Activated B cell treated with CpG ODN at 0.5 μM for 24 hours (primary cell): ENCODE data around the gene SLC2A4RG. TPM values are rescaled to one million over a fixed set of nuclear protein-coding genes. Genes with fewer than 3 reads are reported as not detected.

ENCODE experiments used
- ATAC-seq: fragments of 200-7000 bp; cut with Tn5 transposase; one replicate; pipeline ENCODE4 v1.10.0; 2021; ENCODE audit warnings: low read depth, mild to moderate bottlenecking, moderate library complexity
- CTCF ChIA-PET: fragments of 350-600 bp; sonication (Branson Sonifier 250); formaldehyde crosslinking; loops from one replicate; lab custom pipeline; 2021; ENCODE audit warnings: antibody characterized with exemption; lab: Charles Lee
- POLR2A ChIA-PET: fragments of 350-600 bp; sonication (Branson Sonifier 250); formaldehyde crosslinking; loops from one replicate; lab custom pipeline; 2021; ENCODE audit warnings: antibody characterized with exemption; lab: Charles Lee
- DNase-seq: peaks from one replicate; pipeline ENCODE4 v3.0.0; 2022
- H3K27ac Mint-ChIP-seq: one replicate; pipeline ENCODE4 v1.8.0; 2020; ENCODE audit warnings: mixed read lengths
- H3K27me3 Mint-ChIP-seq: one replicate; pipeline ENCODE4 v1.8.0; 2021; ENCODE audit warnings: mixed read lengths
- H3K36me3 Mint-ChIP-seq: one replicate; pipeline ENCODE4 v1.8.0; 2021; ENCODE audit warnings: low read depth, mixed read lengths
- H3K4me1 Mint-ChIP-seq: one replicate; pipeline ENCODE4 v1.8.0; 2021; ENCODE audit warnings: mixed read lengths
- H3K4me3 Mint-ChIP-seq: one replicate; pipeline ENCODE4 v1.8.0; 2020; ENCODE audit warnings: mild to moderate bottlenecking, mixed read lengths
- H3K9me3 Mint-ChIP-seq: one replicate; pipeline ENCODE4 v1.8.0; 2020; ENCODE audit warnings: mixed read lengths
- CTCF ChIP-seq: fragments of 200-600 bp; IDR thresholded peaks from one replicate; pipeline ENCODE4 v1.8.0; 2022; ENCODE audit warnings: antibody characterized with exemption, mild to moderate bottlenecking
- intact Hi-C: fragments of 100-400 bp; cut with micrococcal nuclease; formaldehyde crosslinking; loops from one replicate; pipeline ENCODE4 v1.15.1; 2024
- total RNA-seq: library from RNA; stranded (reverse); gene quantifications from 2 replicates; pipeline ENCODE4 v1.2.3, GENCODE V29; 2022

The SLC2A4RG gene
- total RNA-seq, 1 donor from 2014 or later, result 28.1 TPM

GRCh38 chr20:63741676-63742380 is 2.3 kb downstream of the SLC2A4RG start:
- no peak overlapping the region for H3K4me3 Mint-ChIP-seq
- CTCF ChIA-PET, result no interaction called here
- no peak for TF ChIP-seq CTCF
- no peak for DNase-seq
- POLR2A ChIA-PET, result interaction anchor here (0.6 to 2.7 kb wide), 5 partner anchors 27 to 221 kb away, joined by 3 to 10 read pairs (median 4); partner anchors contain the start of genes ARFRP1, PPDPF and ZGPAT
- H3K27ac Mint-ChIP-seq, result no peak overlapping the region
- H3K4me1 Mint-ChIP-seq, result peaks cover 12% of the 10 kb centered on the region
- H3K36me3 Mint-ChIP-seq, result peaks cover 1% of the 10 kb centered on the region
- intact Hi-C loops, result no loop called here
- no peaks in the 10 kb centered on the region for H3K27me3 Mint-ChIP-seq
- no peaks in the 10 kb centered on the region for H3K9me3 Mint-ChIP-seq
- no peak for ATAC-seq

GRCh38 chr20:63742381-63743024 is 2.9 kb downstream of the SLC2A4RG start:
- no peak for TF ChIP-seq CTCF
- H3K36me3 Mint-ChIP-seq, result peaks cover 1% of the 10 kb centered on the region
- H3K9me3 Mint-ChIP-seq, result no peaks in the 10 kb centered on the region
- DNase-seq (no peak), ATAC-seq (no peak)
- intact Hi-C loops, result no loop called here
- H3K4me3 Mint-ChIP-seq, result no peak overlapping the region
- CTCF ChIA-PET, result no interaction called here
- no peaks in the 10 kb centered on the region for H3K27me3 Mint-ChIP-seq
- no peak overlapping the region for H3K27ac Mint-ChIP-seq
- POLR2A ChIA-PET, result interaction anchor here (0.7 to 2.7 kb wide), 3 partner anchors 14 to 205 kb away, joined by 3 to 10 read pairs (median 4); partner anchors contain the start of genes ARFRP1 and ZGPAT
- peaks cover 8% of the 10 kb centered on the region for H3K4me1 Mint-ChIP-seq

GRCh38 chr20:63743210-63743970 is 3.8 kb downstream of the SLC2A4RG start:
- Mint-ChIP-seq H3K27me3 (no peaks in the 10 kb centered on the region), H3K4me3 (no peak overlapping the region), H3K27ac (no peak overlapping the region), H3K9me3 (no peaks in the 10 kb centered on the region), H3K36me3 (peaks cover 1% of the 10 kb centered on the region), H3K4me1 (peaks cover 6% of the 10 kb centered on the region)
- TF ChIP-seq CTCF, result no peak
- intact Hi-C loops, result no loop called here
- no peak for ATAC-seq
- POLR2A ChIA-PET, result interaction anchor here (1.5 to 2.7 kb wide), 2 partner anchors 15 to 36 kb away, joined by 4 to 10 read pairs; partner anchors contain the start of genes ARFRP1 and ZGPAT
- DNase-seq, result no peak
- CTCF ChIA-PET, result no interaction called here

GRCh38 chr20:63744158-63744557 is 4.6 kb downstream of the SLC2A4RG start:
- H3K9me3 Mint-ChIP-seq, result no peaks in the 10 kb centered on the region
- no peaks in the 10 kb centered on the region for H3K27me3 Mint-ChIP-seq
- no peak for TF ChIP-seq CTCF
- no peak for ATAC-seq
- CTCF ChIA-PET, result no interaction called here
- H3K27ac Mint-ChIP-seq, result no peak overlapping the region
- no peak overlapping the region for H3K4me3 Mint-ChIP-seq
- peaks cover 1% of the 10 kb centered on the region for H3K4me1 Mint-ChIP-seq
- intact Hi-C loops, result no loop called here
- POLR2A ChIA-PET, result interaction anchor here (0.6 to 2.7 kb wide), 2 partner anchors 37 to 170 kb away, joined by 3 to 10 read pairs; partner anchors contain the start of genes ARFRP1, HELZ2 and ZGPAT
- peaks cover 1% of the 10 kb centered on the region for H3K36me3 Mint-ChIP-seq
- no peak for DNase-seq
